Brain pericyte (primary cell): ENCODE measurements around the gene DFFA.
"Not testable (repeated sequence)": the region's sequence is repeated elsewhere in the genome, so short reads cannot be mapped to it uniquely, and the experiment has no call there.

Source experiments
- DNase-seq: peaks from one replicate; pipeline ENCODE4 v3.0.0-alpha.2; 2012; ENCODE audit warnings: low read depth, low spot score

The DFFA gene

GRCh38 chr1:10467078-10467477, 5.3 kb downstream of the DFFA start:
- DNase-seq, result no peak

- DNase-seq, result no peak
Observed at GRCh38 chr1:10459184-10459583, 13.1 kb downstream of the DFFA start.

- DNase-seq, result no peak
Observed at GRCh38 chr1:10457875-10458274, 14.5 kb downstream of the DFFA start.

GRCh38 chr1:10457462-10457861, 14.9 kb downstream of the DFFA start:
- DNase-seq, result not testable (repeated sequence)

- DNase-seq, result no peak
Observed at GRCh38 chr1:10456661-10457060, 15.7 kb downstream of the DFFA start.

GRCh38 chr1:10456048-10456447, 16.3 kb downstream of the DFFA start:
- no peak for DNase-seq

- no peak for DNase-seq
Observed at GRCh38 chr1:10451287-10451686, 21.0 kb downstream of the DFFA start.

- no peak for DNase-seq
Observed at GRCh38 chr1:10450836-10451235, 21.5 kb downstream of the DFFA start.

- no peak for DNase-seq
Observed at GRCh38 chr1:10450156-10450814, 22.0 kb downstream of the DFFA start.

- DNase-seq, result no peak
Observed at GRCh38 chr1:10449751-10450150, 22.6 kb downstream of the DFFA start, which contains the start of gene CORT. CORT (plus strand) TSS chr1:10450031; CDS start chr1:10450224, 193 bp downstream.

- DNase-seq, result no peak
Observed at GRCh38 chr1:10446790-10447422, 25.4 kb downstream of the DFFA start.

GRCh38 chr1:10444795-10445397, 27.4 kb downstream of the DFFA start:
- no peak for DNase-seq

- no peak for DNase-seq
Observed at GRCh38 chr1:10444248-10444647, 28.1 kb downstream of the DFFA start.

GRCh38 chr1:10440794-10441193, 31.5 kb downstream of the DFFA start:
- no peak for DNase-seq

- no peak for DNase-seq
Observed at GRCh38 chr1:10440305-10440704, 32.0 kb downstream of the DFFA start.

- DNase-seq, result no peak
Observed at GRCh38 chr1:10438677-10439163, 33.6 kb downstream of the DFFA start.

GRCh38 chr1:10437052-10437451, 35.3 kb downstream of the DFFA start:
- no peak for DNase-seq

- no peak for DNase-seq
Observed at GRCh38 chr1:10434590-10434989, 37.7 kb downstream of the DFFA start.

GRCh38 chr1:10433790-10434189, 38.5 kb downstream of the DFFA start:
- no peak for DNase-seq

- DNase-seq, result no peak
Observed at GRCh38 chr1:10432910-10433700, 39.2 kb downstream of the DFFA start.

GRCh38 chr1:10431070-10431730, 41.1 kb downstream of the DFFA start:
- DNase-seq, result no peak
